ENCODE data around the gene FKBP7.
A peak's percentile ranks its signal among the peaks of the same experiment; 100 is the strongest.
"Not testable (repeated sequence)": the region's sequence is repeated elsewhere in the genome, so short reads cannot be mapped to it uniquely, and the experiment has no call there.

Gene FKBP7

DNA sequence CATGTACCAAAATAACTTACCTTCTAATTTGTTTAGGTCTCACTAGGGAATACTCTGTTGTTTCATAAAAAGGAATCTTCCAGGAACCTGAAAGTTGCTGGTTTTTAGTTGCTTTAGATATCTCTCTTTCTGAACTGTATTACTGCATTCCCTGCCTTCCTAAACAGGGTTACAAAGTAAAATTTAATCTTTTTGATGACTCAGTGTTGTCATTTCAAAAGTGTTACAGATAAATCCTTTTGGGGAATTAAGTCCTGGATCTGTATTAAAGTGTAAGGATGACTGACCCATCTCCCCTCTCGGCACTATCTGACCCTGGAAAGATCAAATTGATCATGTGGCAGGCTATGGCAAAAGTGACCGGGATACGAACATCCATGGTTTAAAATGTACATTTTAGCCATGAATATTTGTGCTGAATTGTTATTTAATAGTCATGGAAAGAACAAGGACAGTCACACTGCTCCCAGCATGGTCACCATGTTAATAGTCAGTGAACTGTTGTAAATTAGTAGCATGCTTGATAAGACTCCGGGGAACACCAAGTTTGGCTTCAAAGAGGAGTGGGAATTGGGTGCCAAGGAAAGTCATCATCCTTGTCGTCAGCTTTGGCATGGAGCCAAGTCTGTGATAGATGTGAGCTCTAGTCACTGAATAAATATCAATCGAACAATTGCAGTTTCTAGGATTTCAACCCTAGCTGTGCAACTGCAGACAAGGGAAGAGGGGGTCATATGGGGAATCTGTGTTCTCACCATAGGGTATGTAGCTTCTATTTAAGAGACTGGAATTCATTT lies 6.0 kb upstream of the FKBP7 start:
- FAIRE-seq, result no peak

DNA sequence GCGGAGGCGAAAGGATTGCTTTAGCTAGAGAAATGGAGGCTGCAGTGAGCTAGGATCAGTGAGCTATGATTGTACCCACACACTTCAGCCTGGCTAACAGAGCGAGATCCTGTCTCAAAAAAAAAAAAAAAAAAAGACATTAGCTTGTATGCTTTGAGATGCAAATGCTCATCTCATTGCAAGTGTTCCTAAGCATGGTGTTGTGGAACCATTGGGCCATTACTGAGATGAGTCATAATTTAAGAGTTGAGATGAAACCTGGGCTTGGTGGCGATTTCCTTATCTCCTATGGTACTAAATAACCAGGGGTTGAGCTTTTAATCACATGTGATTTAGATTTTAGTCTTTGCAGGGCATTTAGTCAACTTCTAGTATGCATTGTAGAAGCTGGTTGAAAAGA lies 4.0 kb upstream of the FKBP7 start:
- no peak for FAIRE-seq

DNA sequence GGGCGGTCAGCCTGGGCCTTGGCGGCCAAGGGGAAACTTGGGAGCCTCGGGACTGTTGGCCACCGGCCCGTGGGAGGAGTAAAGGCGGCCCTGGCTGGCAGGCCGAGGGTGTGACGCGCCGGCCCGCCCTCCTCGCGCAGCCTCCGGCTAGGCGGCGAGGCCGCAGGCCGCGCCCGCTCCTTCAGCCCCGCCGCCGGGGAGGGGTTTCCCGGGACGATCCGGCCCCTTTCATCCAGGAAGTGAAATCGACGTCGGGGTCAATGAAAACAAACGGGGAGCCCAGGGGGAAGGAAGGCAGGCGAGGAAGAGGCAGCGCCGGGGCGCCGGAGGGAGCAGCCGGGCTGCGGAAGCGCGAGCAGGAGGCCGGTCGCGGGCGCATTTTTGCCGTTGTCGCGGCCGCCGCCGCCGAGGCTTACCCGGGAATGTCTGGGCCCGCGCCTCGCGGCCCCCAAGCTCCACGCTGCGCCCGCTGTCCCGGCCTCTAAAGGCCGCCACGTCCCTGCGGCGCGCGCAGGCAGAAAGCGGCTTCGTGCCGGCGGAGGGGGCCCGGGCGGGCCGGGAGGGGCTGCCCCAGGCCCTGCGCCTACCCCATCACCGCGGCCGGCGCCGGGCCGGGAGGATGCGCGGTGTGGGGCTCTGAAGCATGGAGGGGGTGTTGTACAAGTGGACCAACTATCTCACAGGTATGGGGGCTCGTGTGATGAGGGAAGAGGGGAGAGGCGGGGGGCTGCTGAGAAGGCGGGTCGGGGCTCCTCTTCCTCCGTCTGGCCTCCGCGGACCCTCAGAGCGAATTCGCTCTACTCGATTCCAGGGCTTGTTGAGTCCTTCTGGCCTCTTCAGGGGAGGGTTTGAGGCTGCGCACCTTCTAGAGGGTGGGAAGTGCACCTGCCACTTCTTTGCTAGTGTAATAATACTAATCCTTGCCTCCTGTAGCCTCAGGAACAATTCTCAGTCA lies 2.1 kb upstream of the FKBP7 start, which contains the start of gene PLEKHA3:
TSS of gene PLEKHA3 (plus strand) at position 231 of the 955 bp plus-strand sequence. CDS start at position 644, 413 bp downstream.
- FAIRE-seq, result no peak

DNA sequence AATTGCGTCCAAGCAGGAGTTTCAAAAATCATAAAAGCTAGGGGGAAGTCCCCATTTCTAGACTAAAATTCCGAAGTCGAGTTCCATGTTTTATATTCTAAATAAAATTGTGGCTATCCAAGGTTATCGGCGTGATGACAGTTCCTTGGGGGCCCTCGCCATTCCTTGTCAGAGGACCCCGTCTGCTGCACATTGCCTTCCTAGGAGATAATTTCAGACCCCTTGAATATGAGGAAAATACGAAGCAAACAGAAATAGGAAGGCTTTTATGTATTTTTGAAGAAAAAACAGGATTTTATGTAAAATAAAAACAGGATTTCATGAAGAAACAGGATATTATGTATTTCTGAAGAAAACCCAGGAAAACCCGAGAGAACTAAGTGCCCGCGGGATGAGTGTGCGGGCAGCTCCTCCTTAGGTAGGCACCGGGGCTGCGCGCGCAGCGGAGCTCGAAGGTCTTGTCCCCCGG lies 1.4 kb upstream of the FKBP7 start:
- no peak for FAIRE-seq

DNA sequence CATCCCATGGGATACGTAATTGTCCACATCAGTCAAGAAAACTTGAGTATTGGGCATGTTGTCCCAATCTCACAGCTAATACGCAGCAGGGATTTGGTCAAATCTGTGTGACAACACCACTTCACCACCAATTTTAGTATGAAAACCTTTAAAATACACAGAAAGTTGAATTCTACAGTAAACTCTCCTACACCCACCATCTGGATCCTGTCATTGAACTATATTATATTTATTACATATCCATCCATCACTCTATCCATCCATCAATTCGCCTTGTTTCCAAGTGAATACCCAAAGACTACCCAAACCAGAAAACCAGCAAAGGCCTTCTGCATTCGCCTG lies 846 bp upstream of the FKBP7 start:
- FAIRE-seq, result no peak

DNA sequence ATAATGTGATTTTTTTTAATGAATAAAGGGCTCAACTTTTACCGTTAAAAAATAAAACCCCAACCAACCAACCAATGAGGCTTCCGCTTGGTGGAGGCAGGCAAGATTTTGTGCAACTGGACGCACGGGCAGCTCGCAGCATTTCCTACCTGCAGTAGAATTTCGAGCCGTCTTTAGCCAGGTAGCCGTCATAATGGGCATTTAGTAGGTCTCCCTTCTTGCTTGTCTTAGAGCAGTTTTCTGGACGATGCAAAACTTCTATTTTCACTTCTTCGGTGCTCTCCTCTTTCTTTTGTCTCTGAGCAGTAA lies 316 bp downstream of the FKBP7 start:
- no peak for FAIRE-seq

DNA sequence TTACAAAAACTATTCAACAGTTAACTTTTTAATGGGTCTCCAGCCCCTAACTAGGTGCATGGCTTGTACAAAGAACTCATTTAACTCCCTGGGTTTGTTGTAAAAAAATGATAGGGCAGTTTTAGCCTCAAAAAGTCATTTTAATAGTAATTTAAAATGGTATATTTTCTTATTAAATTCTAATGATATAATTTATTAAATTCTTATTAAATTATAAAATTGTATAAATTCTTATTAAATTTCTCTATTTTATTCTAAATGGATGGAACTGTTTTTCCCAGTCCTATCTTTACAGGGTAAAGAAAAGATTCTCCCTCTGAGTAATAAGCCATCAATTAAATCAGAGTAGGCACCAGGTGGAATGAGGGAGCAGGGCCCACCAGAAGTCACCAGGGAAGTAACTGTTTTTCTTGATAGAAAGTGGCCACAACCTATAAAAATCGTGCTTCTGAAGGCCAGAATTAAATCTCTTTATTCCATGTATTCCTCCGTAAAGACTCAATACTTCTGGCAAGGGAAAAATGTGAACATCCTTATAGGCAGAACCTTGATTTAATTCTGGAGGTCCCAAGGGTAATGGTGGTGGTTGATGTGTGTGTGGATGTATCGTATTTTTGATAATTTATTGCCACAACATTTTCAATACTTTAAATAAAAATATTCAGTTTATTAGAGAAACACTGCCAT lies 814 bp downstream of the FKBP7 start:
- FAIRE-seq, result no peak

DNA sequence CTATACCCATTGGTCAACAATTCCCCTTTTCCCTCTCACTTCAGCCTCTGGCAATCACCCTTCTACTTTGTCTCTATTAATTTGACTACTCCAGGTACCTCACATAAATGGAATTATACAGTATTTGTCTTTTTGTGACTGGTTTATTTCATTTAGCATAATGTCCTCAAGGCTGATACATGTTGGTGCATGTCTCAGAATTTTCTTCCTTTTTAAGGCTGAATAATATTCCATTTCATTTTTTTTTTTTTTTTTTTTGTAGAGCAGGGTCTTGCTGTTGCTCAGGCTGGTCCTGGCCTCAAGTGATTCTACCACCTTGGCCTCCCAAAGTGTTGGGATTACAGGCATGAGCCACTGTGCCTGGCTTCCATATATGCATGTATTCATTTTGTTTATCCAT lies 1.9 kb downstream of the FKBP7 start:
- FAIRE-seq, result no peak

DNA sequence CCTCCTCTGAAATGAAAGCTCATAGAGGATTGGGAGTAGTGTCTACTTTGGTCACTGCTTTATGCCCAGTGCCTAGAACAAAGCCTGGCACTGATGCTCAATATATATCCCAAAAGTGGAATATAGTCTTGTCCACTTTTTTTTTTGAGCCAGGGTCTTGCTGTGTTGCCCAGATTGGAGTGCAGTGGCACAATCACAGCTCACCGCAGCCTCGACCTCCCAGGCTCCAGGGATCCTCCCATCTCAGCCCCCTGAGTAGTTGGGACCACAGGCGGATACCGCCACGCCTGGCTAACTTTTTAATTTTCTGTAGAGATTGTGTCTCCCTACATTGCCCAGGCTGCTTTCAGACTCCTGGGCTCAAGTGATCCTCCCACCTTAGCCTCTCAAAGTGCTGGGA lies 3.8 kb downstream of the FKBP7 start:
- no peak for FAIRE-seq

DNA sequence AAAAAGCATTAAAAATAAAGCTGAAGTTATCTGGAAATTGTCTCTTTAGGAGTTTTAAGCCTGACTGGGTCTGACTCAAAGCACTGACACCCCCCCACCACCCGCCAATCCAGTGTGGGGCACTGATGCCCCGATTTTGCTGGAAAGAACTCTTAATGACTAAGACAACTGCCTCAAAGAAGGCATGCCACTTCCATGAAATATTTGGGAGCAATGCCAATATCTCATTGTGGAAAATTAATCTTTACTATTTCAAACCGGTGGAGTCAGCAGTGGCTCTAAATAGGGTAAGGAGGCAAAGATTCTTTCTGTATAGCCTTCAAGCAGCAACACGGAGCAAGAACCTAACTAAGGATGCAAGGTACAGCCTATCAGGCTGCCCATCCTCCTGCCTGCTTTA lies 4.5 kb downstream of the FKBP7 start:
- no peak for FAIRE-seq

DNA sequence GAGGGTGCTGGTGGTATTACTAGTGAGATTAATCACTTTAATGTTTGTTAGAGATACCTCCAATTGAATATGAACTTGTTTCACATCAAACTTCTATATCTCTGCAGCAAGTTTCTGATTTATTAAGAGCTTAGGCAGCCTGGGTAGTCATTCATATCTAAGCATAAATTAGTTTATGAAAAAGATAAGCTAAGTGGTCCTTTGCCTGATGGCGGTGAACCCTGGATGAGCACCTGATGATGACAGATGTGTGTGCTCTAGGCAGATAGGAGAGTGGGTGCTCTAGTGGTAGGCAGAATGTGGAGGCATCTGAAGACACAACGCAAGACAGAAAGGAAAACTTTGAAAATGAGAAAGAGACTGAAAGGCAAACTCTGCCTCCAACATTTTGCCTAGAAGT lies 5.0 kb downstream of the FKBP7 start:
- FAIRE-seq, result no peak

DNA sequence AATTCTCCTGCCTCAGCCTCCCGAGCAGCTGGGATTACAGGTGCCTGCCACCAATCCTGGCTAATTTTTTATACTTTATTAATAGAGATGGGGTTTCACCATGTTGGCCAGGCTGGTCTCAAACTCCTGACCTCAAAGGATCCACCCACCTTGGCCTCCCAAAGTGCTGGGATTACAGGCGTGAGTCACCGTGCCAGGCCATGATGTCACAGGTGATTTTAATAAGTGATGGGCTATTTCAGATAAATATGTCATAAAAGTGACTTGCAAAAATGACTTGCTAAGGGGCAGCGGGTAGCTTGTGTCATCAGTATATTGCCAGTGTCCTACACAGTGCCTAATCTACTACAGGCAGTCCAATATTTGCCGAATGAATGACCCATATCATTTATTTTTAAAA lies 7.1 kb downstream of the FKBP7 start:
- FAIRE-seq, result not testable (repeated sequence)

DNA sequence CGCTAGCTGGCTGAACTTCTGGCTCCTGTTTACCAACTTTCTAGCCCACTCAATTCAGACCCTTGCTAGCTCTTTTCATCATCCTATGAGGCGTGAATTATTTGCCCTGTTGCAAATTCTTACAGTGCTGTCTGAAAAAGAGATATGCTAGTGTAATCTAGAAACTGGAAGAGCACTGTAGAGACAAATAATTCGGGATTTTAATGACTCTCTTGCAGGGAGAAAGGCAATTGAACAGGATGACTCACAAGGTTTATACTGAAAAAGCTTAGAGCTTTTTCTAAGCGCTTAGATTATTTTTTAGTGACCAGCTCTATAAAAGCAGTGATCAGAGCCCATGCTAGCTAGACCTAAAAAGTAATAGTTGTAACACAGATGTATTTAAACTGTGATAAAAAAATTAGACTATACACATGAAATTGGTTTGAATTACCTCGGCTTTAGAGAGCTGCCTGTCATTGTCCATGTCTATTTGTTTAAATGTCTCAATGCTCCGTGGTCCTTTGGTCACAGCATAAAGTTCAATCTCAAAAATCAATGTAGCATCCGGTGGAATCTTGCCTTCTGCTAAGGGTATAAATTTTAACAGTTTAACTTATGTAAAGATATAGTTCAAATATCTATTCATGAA lies 9.1 kb downstream of the FKBP7 start:
- FAIRE-seq, result no peak

DNA sequence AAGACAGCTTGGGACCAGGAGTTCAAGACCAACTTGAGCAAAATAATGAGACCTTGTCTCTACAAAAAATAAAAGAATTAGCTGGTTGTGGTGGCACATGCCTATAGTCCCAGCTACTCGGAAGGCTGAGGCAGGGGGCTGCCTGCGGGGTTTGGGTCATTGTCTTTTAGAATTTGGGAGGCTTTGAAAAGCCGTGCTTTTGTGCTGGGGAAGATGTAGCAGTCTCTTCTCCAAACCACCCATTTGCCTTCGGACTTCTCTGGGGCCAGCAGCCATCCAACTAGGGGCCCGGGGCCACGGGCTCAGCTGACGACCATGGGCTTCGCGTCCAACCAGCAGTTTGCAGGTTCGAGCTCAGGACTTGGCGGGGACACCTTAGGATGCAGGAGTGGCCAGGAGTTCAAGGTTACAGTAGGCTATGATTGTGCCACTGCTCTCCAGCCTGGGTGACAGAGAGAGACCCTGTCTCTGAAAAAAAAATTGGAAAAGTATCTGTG lies 21.0 kb downstream of the FKBP7 start:
- no peak for FAIRE-seq

DNA sequence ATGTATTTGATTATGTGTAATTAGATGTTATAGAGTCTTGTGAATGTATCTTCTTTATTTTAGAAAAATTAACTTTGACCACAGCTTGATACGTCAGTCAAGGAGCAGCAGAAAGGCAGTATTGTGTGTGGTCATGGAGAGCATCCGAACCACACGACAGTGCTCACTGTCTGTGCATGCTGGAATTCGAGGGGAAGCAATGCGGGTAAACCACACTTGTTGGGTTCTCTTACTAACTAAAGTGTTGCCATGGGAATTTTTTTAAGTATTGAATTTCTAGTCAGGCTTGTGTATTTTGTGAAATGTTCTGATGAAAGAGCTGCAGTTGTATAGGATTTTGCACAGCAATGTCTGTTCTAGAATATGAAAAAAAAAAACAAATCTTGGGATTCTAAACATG lies 22.5 kb downstream of the FKBP7 start:
- FAIRE-seq, result no peak

DNA sequence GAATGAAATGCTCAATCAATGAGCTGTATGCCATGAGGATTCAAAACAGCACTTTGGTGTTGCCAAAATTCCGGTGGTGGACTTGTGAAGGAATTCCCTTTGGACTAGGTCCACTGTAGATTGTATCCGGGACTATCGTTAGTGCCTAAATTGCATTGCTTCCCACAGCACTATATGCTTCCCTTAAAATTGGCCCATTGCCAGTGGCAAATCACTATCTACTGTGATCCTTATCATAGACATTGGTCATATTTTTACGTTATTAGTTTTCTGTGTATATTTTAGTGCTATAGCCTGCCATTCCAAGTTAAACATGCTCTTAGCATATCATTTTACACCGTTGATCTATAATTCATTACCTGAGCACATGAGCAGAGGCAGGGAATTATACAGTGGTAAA lies 25.5 kb downstream of the FKBP7 start:
- no peak for FAIRE-seq

DNA sequence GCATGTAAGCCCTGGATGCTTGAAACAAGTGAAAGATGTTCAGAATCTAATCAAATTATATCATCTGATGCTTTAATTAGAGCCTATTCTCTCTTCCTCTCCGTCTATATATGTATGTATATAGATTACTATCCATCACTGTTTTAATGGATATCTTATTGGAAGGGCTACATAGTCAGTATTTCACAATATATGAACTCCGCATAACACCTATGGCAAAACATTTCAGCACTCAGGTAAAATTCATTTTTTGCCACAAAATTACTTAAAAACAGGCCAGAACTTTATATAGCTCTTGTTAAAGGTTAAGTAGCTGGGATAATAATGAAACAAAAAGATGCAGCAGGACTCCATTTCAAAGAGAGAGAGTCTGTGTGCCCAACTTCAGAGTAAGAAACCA lies 26.1 kb downstream of the FKBP7 start:
- FAIRE-seq, result no peak

DNA sequence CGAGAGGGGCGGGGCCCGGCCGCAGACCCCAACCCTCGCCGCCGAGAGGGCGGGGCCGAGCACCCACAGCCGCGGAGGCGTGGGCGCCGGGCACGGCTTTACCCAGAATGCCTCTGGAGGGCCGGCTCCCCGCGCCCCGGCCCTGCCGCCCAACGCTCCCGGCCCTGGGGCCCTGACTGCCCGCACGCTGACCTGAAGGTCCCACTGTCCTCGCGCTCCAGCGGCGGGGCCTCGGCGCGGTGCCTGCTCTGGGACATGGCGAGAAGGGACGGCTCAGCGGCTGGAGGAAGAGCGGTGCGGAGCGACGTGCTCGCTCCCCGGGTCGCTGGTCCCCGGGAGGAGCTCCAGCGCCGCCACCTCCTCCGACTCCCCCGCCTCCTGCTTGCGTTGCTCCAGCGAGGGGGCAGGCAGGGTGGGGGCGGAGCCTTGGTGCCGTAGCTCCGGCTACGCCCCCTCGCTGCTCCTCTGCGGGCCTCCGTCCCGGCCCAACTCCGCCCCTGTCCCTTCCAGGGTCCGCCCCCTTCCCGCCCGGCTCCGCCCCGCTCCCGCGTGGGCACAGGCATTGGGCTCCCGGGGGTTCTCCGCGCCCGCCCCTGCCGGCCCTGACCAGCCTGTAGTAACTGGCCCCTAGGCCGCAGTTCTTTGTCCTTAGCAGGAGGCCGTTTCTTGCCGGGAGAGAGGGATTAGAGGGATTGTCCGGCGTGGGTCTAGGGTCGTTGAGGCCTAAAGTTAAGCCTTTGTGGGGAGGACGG lies 27.4 kb downstream of the FKBP7 start, which contains the start of the genes PJVK and PRKRA:
TSS of gene PJVK (plus strand) at position 605 of the 752 bp plus-strand sequence. CDS start 2,032 bp downstream, outside the sequence.
TSS of gene PRKRA (minus strand) at position 402 of the 752 bp plus-strand sequence. CDS start at position 257, 145 bp downstream.
- peak; percentile 54 for FAIRE-seq

DNA sequence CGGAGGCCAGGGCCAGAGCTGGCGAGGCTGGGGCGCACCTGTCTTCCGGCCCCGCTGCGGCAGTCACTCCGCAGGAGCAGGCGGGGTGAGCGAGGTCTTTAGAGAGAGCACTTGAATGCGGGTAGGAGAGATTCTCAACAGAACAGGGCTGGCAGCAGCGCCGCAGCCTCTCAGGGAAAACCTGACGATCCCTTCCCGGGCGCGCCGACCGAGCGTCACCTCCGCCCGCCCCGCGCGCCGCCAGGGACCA lies 28.0 kb downstream of the FKBP7 start:
- FAIRE-seq, result no peak

DNA sequence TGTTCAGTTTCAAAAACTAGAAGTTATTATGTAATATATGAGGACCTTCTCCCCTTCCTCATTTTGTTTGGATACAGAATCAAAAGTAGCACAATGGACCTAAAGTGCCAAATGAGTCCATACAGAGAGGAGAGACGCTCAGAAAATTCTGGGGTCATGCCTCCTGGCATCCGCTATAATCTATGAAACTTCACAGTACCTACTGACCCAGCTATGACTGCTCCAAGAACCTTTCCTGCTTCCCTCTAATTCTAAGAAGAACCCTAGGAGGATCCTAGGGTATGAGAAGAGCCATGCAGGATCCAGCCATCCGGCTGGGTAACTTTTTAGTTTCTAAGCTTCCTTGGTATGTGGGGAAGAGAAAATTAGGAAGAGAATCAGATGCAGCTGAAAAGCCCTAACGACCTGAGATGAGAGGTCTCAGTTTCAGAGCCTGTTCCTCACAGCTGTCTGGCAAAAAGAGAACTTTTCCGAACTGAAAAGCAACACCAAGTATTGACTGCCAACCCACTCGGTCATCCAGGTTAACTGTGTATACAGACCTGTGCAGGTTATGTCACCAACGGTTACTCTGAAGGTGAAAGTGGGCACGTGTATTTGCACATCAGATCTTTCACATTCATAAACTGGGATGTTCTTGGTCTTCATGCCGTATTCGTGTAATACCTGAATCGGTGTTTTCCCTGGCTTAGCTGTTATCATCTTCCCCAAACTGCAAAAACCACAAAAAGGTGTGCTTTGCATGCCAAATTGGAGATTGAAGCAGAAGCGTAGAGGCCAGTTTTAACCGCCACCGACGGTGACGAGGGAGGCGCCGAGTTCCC lies 28.5 kb downstream of the FKBP7 start:
- FAIRE-seq, result no peak

Data from endometrium (tissue), 2 donors.